GM21367 (cell line): Measurements from ENCODE around the gene RAB24.
"Not testable (repeated sequence)": the region's sequence is repeated elsewhere in the genome, so short reads cannot be mapped to it uniquely, and the experiment has no call there.

Experiments used
- ATAC-seq: cut with Tn5 transposase; IDR thresholded peaks from one replicate; pipeline ENCODE4 v1.9.1; 2021; ENCODE audit not compliant: unreplicated experiment

The RAB24 gene

GRCh38 chr5:177311723-177312648, 8.5 kb upstream of the RAB24 start, which contains the start of gene MXD3:
Gene MXD3 (minus strand): TSS chr5:177311898. CDS start chr5:177311830, 68 bp downstream.
- ATAC-seq = peak; percentile 74

GRCh38 chr5:177311392-177311722, 7.8 kb upstream of the RAB24 start:
- ATAC-seq = no peak

DNA sequence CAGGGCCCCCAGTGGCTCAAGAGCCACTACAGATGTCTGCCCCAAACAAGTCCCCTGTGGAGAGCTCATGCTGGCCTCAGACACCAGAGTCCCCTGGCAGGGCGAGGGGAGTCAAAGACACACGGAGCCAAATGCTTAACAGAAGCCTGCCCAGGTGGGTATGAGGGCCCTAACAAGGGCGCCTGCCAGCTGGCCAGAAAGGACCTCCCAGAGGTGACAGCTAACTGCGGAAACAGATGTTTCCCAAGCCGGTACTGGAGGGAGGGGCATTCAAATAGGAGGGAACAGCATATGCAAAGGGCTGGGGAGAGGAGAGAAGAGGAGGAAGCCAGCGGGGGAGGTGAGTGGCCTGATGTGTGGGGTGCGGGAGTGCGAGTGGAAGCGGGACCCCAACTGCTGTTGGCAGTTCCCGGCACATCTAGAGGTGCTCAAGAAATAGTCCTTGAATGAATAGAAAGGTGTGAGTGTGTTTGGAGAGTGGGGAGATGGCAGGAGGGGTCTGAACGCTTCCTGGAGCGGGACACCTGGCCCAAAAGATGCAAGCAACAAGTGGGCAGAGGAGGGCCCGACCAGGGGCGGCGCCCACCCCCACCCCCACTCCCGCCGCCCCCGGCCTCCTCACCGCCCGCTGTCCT, 7.4 kb upstream of the RAB24 start:
- no peak for ATAC-seq

GRCh38 chr5:177310332-177310731, 6.8 kb upstream of the RAB24 start:
- ATAC-seq = no peak

DNA sequence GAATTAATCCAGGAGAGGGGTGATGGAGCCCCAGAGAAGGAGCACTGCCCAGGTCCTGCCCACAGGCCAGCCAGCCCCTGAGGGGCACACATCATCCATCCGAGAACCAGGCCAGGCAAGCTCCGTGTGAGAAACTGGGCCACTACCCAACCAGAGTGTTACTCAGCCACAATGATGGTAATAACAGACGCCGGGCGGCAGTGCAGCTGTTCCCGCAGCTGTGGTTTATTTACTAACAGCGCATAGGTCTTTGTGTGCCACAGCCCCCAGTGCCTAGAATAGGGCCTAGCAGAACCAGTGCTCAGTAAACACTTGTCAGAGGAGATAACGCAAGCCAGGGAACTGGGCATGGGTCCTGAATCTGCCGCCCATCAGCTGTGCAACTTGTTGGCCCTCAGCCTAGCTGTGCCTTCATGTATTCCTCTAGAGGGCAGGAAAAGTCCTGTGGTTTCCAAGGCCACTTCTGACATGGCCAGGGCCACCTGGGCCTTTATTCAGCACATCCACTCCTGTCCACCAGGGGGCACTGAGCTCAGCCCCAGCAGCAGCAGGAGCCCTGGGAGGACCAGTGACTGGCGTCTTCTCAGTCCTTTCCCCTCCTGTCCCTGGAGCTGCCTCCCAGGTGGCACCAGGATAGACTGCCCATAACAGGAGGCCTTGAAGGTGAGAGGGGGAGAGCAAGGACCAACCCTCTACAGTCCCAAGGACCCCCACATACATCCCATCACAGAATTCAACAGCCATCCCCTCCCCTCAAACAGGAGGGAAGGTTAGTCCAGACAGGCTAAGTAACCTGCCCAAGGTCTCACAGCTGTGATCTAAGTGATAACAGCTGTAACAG, 6.1 kb upstream of the RAB24 start:
- ATAC-seq = no peak

- ATAC-seq = no peak
These were observed 5.2 kb upstream of the RAB24 start for GRCh38 chr5:177308740-177309139.

- no peak for ATAC-seq
These were observed 4.2 kb upstream of the RAB24 start for GRCh38 chr5:177307544-177308363.

DNA sequence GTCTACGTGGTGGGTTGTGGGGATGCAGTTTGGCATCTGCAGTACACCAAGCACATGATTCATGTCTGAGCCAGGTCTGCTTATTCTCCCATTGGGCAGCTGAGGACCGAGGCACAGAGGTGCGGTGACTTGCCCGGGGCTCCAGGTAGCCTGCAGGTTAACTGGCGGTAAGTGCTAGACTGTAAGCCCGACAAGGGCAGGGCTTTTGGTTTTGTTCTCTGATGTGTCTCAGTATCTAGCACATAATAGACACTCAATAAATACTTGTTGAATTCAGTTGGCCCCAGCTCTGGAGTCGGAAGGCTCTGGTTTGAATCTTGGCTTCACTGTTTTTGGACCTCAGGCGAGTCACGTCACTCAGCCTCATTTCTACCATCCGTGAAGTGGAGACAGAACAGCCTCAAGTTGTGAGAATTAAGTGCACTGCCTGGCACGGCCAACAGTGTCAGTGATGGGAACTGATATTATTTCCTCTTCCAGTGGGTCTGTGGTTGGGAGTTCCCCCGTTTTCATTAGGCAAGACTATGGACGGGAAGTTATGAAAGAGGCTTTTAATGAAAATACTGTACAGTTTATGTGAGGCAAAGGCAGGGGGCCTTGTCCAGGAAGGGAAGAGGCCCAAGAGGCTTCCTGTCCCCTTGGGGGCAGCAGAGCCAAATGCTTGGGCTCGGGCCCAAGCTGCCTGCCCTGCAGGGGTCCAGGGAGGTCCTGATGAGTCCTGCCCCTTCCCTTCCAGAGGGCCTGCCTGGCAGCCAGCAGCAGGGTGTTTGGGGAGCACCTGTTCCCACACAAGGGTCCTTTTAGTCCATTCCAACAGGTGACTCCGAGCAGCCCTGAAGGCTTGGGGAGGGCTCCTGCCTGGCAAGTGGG, 3.4 kb upstream of the RAB24 start:
- ATAC-seq = no peak

DNA sequence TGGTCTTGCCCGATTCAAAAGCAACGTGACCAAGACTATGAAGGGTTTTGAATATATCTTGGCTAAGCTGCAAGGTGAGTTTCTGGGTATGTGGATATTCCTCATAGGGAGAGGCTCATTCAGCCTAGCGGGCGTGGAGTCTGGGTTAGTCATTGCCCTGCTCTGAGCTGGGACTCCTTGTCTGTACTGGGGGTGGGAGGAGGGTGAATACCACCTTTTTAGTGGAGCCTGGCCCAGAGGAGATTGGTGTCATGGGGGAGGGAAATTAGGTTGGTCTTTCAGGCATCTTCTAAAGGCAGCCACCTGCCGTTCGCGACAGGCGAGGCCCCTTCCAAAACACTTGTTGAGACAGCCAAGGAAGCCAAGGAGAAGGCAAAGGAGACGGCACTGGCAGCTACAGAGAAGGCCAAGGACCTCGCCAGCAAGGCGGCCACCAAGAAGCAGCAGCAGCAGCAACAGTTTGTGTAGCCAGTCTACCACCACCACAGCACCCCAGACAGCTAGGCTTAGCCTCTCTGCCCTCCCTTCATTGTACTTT, 2.7 kb upstream of the RAB24 start:
- ATAC-seq = not testable (repeated sequence)

DNA sequence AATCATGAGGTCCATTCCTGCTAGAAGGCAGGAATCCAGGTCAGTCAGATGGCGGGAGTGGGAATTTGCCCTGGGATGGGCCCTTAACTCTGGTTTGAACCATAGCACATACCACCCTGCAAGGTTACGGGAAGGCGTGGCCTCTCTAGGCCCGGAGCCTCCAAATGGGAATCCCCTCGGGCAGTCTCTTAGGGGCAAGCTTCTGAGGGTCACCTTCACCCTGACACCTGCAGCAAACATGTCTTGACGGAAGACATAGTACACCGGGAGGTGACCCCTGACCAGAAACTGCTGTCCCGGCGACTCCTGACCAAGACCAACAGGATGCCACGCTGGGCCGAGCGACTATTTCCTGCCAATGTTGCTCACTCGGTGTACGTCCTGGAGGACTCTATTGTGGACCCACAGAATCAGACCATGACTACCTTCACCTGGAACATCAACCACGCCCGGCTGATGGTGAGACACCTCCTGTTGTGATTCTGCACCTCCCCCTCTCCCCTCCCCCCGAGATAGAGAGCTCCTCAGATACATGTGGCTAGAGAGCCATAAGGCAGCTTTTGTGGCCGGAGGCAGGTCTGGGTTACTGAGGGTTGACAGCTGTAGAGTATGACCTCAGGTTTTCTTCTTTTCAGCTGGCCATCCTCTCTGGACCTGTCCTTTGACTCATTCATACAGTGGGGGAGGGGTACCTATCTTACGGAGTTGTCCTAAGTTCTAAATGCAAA, 1.0 kb upstream of the RAB24 start:
- no peak for ATAC-seq

DNA sequence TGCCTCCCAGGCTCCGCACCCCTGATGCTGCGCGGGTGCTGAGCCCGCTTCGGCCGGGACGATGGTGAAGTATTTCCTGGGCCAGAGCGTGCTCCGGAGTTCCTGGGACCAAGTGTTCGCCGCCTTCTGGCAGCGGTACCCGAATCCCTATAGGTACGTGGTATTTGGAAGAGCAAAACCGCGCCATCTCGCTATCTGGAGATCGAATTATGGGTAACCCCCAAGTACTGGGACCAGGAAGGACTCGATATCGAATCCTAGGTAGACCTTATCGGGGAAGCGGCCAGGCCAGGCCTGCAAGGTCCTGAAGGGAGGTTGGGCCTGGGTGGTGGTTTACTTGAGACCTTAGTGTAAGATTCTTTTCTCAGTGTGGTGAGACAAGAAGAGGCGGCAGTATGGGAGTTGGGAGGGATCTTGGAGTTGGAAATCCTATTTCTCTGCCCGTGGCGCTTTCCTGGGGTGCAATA, 439 bp upstream of the RAB24 start:
- ATAC-seq = peak; percentile 3

GRCh38 chr5:177302354-177303110, 987 bp downstream of the RAB24 start:
- no peak for ATAC-seq

DNA sequence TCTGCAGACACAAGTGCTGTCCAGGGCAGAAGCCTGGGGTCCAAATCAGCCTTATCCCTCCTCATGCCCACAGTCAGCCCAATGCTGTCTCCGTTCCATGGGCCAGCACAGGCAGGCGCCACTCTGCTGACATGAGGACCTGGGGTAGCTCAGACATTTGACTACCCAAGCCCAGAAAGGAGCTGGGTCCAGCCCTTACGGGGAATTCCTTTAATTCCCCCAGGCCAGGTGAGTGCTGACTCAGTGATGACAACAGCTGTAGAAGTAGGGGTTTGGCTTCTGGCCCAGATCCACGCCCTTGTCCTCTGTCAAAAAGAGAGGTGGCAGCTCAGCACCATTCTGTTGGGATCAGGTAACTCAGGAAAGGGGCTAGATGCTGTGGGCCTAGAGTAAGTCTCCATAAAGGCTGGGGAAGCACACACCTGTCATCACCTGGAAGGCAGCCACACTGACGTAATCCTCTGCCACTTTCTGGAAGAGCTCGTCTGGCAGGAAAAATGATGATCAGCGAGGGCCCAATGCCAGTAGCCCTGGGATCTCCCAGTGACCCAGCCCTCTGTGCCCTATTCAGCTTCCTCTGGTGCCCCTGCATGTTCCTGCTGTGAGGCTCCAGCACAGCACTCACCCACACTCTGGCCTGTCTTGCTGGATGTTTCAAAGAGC, 1.9 kb downstream of the RAB24 start:
- no peak for ATAC-seq

GRCh38 chr5:177300951-177301350, 2.6 kb downstream of the RAB24 start:
- no peak for ATAC-seq

DNA sequence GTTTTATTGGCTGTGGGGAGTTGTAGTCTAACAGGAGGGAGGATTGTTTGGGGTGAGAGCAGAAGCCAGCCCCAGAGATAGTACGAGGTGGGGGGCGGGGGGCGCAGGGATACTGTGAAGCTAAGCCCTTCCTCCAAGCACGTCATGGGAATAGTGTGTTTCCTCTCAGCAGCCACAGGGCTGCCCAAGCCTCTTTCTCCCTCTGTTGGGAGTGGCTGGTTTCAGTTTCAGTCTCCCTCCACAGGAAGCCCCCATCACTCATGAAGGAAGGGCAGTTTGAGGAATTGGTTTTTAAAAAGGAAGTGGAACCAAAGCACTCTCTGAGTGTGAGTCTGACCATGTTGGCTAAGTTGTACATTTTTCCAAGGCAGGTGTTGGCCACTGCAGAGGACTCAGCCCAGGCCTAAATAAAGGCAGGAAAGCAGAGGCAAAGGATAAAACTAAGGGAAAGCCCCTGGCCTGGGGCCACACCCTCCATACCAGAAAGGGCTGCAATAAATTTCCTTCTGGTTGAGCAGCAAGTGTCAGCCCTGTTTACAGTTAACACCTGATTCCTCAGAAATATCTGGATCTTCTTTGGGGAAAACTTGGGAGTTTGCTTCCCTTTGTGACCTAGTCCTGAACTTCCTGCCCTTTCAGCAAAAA, 3.2 kb downstream of the RAB24 start:
- peak; percentile 41 for ATAC-seq

- ATAC-seq = no peak
These were observed 3.8 kb downstream of the RAB24 start for GRCh38 chr5:177299697-177300096.

DNA sequence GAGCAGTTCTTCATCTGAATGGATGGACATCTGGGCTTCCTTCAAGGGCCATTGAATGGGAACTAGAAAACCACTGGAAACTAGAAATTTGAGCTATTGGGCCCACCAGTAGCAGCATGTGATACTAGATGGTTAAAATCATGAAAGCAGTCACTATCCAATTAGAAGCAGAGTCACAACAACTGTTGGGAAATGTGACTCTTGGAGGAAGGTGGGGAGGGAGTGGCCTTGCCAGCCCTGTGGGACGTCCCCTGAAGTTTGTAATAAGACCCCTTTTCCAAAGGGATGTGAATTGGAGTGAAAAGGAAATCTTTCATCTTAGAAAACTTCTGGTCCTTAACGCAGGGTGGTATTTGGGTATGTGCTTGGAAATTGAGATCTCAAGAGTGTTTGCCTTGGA, 5.6 kb downstream of the RAB24 start:
- no peak for ATAC-seq
